ENCODE data around the gene ITPRIPL1.

DNA sequence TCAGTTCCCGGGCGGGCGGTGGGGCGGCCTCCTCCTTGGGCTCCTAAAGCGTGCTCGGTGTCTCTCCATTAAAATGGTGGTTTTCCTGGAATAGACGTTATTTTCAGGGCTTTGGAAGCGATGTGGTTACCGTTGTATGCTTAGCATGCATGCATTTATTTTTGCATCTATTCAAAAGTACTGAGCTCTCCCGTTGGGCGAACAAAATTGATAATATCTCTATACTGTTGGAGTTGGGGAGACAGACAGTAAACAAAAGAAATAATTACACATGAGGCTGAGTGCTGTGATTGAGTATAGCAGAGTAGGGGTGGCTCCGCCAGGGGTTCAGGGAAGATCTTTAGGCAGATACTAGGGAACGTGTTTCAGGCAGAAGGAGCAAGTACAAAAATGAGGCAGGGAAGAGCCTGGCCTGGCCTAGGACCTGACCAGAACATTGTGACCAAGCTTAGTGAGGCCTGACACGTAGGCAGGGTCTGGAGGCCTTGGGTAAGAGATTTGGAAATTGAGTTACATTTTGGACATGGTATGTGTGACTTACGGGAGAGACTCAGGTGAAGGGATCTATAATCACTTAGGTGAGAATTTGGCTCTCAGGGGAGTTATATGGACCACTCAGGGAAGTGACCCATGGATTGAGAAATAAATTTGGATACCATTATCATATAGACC is 11.1 kb downstream of the ITPRIPL1 start:
- TF ChIP-seq CTCF (IDR thresholded peaks at IDR 0.05), result no peak
- no peak for TF ChIP-seq POLR2A (IDR thresholded peaks at IDR 0.05)

Data from gastroesophageal sphincter (tissue), 3 donors.